ENCODE data around the gene MPPE1.
A peak's percentile ranks its signal among the peaks of the same experiment; 100 is the strongest.
"Not testable (repeated sequence)": the region's sequence is repeated elsewhere in the genome, so short reads cannot be mapped to it uniquely, and the experiment has no call there.

The MPPE1 gene

GRCh38 chr18:11927497-11927896 is 19.4 kb upstream of the MPPE1 start:
- H3K9ac ChIP-seq (ENCODE audit: low read length in 5 of 5) = no peak overlapping the region
- H3K27me3 ChIP-seq (ENCODE audit: control insufficient read depth in 5 of 5, insufficient read depth in 4 of 5, low read length in 5 of 5) = no peaks in the 10 kb centered on the region
- H3K9me3 ChIP-seq (ENCODE audit: control insufficient read depth in 5 of 5, low read length in 5 of 5) = no peaks in the 10 kb centered on the region
- H3K27ac ChIP-seq (ENCODE audit: low read depth, low read length) = no peak overlapping the region
- H3K36me3 ChIP-seq (ENCODE audit: control insufficient read depth in 5 of 5, insufficient read depth in 5 of 5, low read length in 5 of 5) = no peaks in the 10 kb centered on the region
- no peaks in the 10 kb centered on the region for H3K4me1 ChIP-seq (ENCODE audit: control insufficient read depth in 5 of 5, insufficient read depth in 5 of 5, low read length in 5 of 5)
- no peak overlapping the region for H3K4me3 ChIP-seq (ENCODE audit: low read depth in 1 of 5, low read length in 5 of 5)

- H3K27me3 ChIP-seq (ENCODE audit: control insufficient read depth in 5 of 5, insufficient read depth in 4 of 5, low read length in 5 of 5) = no peaks in the 10 kb centered on the region
- no peaks in the 10 kb centered on the region for H3K9me3 ChIP-seq (ENCODE audit: control insufficient read depth in 5 of 5, low read length in 5 of 5)
- no peak overlapping the region for H3K4me3 ChIP-seq (ENCODE audit: low read depth in 1 of 5, low read length in 5 of 5)
- H3K27ac ChIP-seq (ENCODE audit: low read depth, low read length) = no peak overlapping the region
- H3K36me3 ChIP-seq (ENCODE audit: control insufficient read depth in 5 of 5, insufficient read depth in 5 of 5, low read length in 5 of 5) = no peaks in the 10 kb centered on the region
- H3K4me1 ChIP-seq (ENCODE audit: control insufficient read depth in 5 of 5, insufficient read depth in 5 of 5, low read length in 5 of 5) = no peaks in the 10 kb centered on the region
- no peak overlapping the region for H3K9ac ChIP-seq (ENCODE audit: low read length in 5 of 5)
Measured at GRCh38 chr18:11925800-11926481, 17.8 kb upstream of the MPPE1 start.

GRCh38 chr18:11923450-11923849 is 15.3 kb upstream of the MPPE1 start:
- Histone ChIP-seq H3K4me3 (ENCODE audit: low read depth in 1 of 5, low read length in 5 of 5) (no peak overlapping the region), H3K4me1 (ENCODE audit: control insufficient read depth in 5 of 5, insufficient read depth in 5 of 5, low read length in 5 of 5) (no peaks in the 10 kb centered on the region), H3K27me3 (ENCODE audit: control insufficient read depth in 5 of 5, insufficient read depth in 4 of 5, low read length in 5 of 5) (no peaks in the 10 kb centered on the region), H3K9ac (ENCODE audit: low read length in 5 of 5) (no peak overlapping the region), H3K9me3 (ENCODE audit: control insufficient read depth in 5 of 5, low read length in 5 of 5) (no peaks in the 10 kb centered on the region), H3K27ac (ENCODE audit: low read depth, low read length) (no peak overlapping the region), H3K36me3 (ENCODE audit: control insufficient read depth in 5 of 5, insufficient read depth in 5 of 5, low read length in 5 of 5) (no peaks in the 10 kb centered on the region)

- H3K27me3 ChIP-seq (ENCODE audit: control insufficient read depth in 5 of 5, insufficient read depth in 4 of 5, low read length in 5 of 5); H3K36me3 ChIP-seq (ENCODE audit: control insufficient read depth in 5 of 5, insufficient read depth in 5 of 5, low read length in 5 of 5); H3K9me3 ChIP-seq (ENCODE audit: control insufficient read depth in 5 of 5, low read length in 5 of 5); H3K4me1 ChIP-seq (ENCODE audit: control insufficient read depth in 5 of 5, insufficient read depth in 5 of 5, low read length in 5 of 5); H3K27ac ChIP-seq (ENCODE audit: low read depth, low read length); H3K4me3 ChIP-seq (ENCODE audit: low read depth in 1 of 5, low read length in 5 of 5); H3K9ac ChIP-seq (ENCODE audit: low read length in 5 of 5): not testable (repeated sequence)
Measured at GRCh38 chr18:11919522-11919921, 11.4 kb upstream of the MPPE1 start.

GRCh38 chr18:11916880-11917279 is 8.8 kb upstream of the MPPE1 start:
- H3K27me3 ChIP-seq (ENCODE audit: control insufficient read depth in 5 of 5, insufficient read depth in 4 of 5, low read length in 5 of 5); H3K27ac ChIP-seq (ENCODE audit: low read depth, low read length); H3K36me3 ChIP-seq (ENCODE audit: control insufficient read depth in 5 of 5, insufficient read depth in 5 of 5, low read length in 5 of 5); H3K9me3 ChIP-seq (ENCODE audit: control insufficient read depth in 5 of 5, low read length in 5 of 5); H3K4me3 ChIP-seq (ENCODE audit: low read depth in 1 of 5, low read length in 5 of 5); H3K4me1 ChIP-seq (ENCODE audit: control insufficient read depth in 5 of 5, insufficient read depth in 5 of 5, low read length in 5 of 5); H3K9ac ChIP-seq (ENCODE audit: low read length in 5 of 5): not testable (repeated sequence)

GRCh38 chr18:11909591-11910026 is 1.5 kb upstream of the MPPE1 start:
- Histone ChIP-seq H3K9me3 (ENCODE audit: control insufficient read depth in 5 of 5, low read length in 5 of 5) (no peaks in the 10 kb centered on the region), H3K4me1 (ENCODE audit: control insufficient read depth in 5 of 5, insufficient read depth in 5 of 5, low read length in 5 of 5) (peaks cover 6 to 23% (median 17%) of the 10 kb centered on the region in 5 donors), H3K9ac (ENCODE audit: low read length in 5 of 5) (peak overlapping the region; percentile 48 to 97 (median 94)), H3K36me3 (ENCODE audit: control insufficient read depth in 5 of 5, insufficient read depth in 5 of 5, low read length in 5 of 5) (peaks cover 0 to 10% (median 6%) of the 10 kb centered on the region in 5 donors), H3K27ac (ENCODE audit: low read depth, low read length) (peak overlapping the region; percentile 96), H3K27me3 (ENCODE audit: control insufficient read depth in 5 of 5, insufficient read depth in 4 of 5, low read length in 5 of 5) (no peaks in the 10 kb centered on the region), H3K4me3 (ENCODE audit: low read depth in 1 of 5, low read length in 5 of 5) (peak overlapping the region; percentile 62 to 91 (median 87))

GRCh38 chr18:11909061-11909455 is 941 bp upstream of the MPPE1 start:
- peak overlapping the region; percentile 96 for H3K27ac ChIP-seq (ENCODE audit: low read depth, low read length)

GRCh38 chr18:11906926-11907874 is 917 bp downstream of the MPPE1 start:
- Histone ChIP-seq H3K9ac (ENCODE audit: low read length in 5 of 5) (peak overlapping the region in 4 of 5 donors; percentile 94 to 97 (median 94)), H3K4me3 (ENCODE audit: low read depth in 1 of 5, low read length in 5 of 5) (peak overlapping the region; percentile 85 to 93 (median 90)), H3K36me3 (ENCODE audit: control insufficient read depth in 5 of 5, insufficient read depth in 5 of 5, low read length in 5 of 5) (peaks cover 3 to 27% (median 17%) of the 10 kb centered on the region in 5 donors), H3K4me1 (ENCODE audit: control insufficient read depth in 5 of 5, insufficient read depth in 5 of 5, low read length in 5 of 5) (peaks cover 6 to 23% (median 17%) of the 10 kb centered on the region in 5 donors), H3K27me3 (ENCODE audit: control insufficient read depth in 5 of 5, insufficient read depth in 4 of 5, low read length in 5 of 5) (no peaks in the 10 kb centered on the region), H3K9me3 (ENCODE audit: control insufficient read depth in 5 of 5, low read length in 5 of 5) (no peaks in the 10 kb centered on the region), H3K27ac (ENCODE audit: low read depth, low read length) (peak overlapping the region; percentile 96)

More at GRCh38 chr18:11909061-11909455, 941 bp upstream of the MPPE1 start:
- no peaks in the 10 kb centered on the region for H3K27me3 ChIP-seq (ENCODE audit: control insufficient read depth in 5 of 5, insufficient read depth in 4 of 5, low read length in 5 of 5)
- no peaks in the 10 kb centered on the region for H3K9me3 ChIP-seq (ENCODE audit: control insufficient read depth in 5 of 5, low read length in 5 of 5)
- peak overlapping the region; percentile 62 to 91 (median 87) for H3K4me3 ChIP-seq (ENCODE audit: low read depth in 1 of 5, low read length in 5 of 5)
- peaks cover 0 to 10% (median 6%) of the 10 kb centered on the region in 5 donors for H3K36me3 ChIP-seq (ENCODE audit: control insufficient read depth in 5 of 5, insufficient read depth in 5 of 5, low read length in 5 of 5)
- peak overlapping the region in 4 of 5 donors; percentile 80 to 97 (median 94) for H3K9ac ChIP-seq (ENCODE audit: low read length in 5 of 5)
- H3K4me1 ChIP-seq (ENCODE audit: control insufficient read depth in 5 of 5, insufficient read depth in 5 of 5, low read length in 5 of 5) = peaks cover 6 to 23% (median 17%) of the 10 kb centered on the region in 5 donors

- H3K9ac ChIP-seq (ENCODE audit: low read length in 5 of 5) = no peak overlapping the region
- H3K4me1 ChIP-seq (ENCODE audit: control insufficient read depth in 5 of 5, insufficient read depth in 5 of 5, low read length in 5 of 5) = peaks cover 6 to 23% (median 17%) of the 10 kb centered on the region in 5 donors
- peaks cover 3 to 34% (median 23%) of the 10 kb centered on the region in 5 donors for H3K36me3 ChIP-seq (ENCODE audit: control insufficient read depth in 5 of 5, insufficient read depth in 5 of 5, low read length in 5 of 5)
- no peaks in the 10 kb centered on the region for H3K9me3 ChIP-seq (ENCODE audit: control insufficient read depth in 5 of 5, low read length in 5 of 5)
- no peaks in the 10 kb centered on the region for H3K27me3 ChIP-seq (ENCODE audit: control insufficient read depth in 5 of 5, insufficient read depth in 4 of 5, low read length in 5 of 5)
- H3K4me3 ChIP-seq (ENCODE audit: low read depth in 1 of 5, low read length in 5 of 5) = no peak overlapping the region
- H3K27ac ChIP-seq (ENCODE audit: low read depth, low read length) = no peak overlapping the region
Measured at GRCh38 chr18:11906176-11906575, 1.9 kb downstream of the MPPE1 start.

- H3K27me3 ChIP-seq (ENCODE audit: control insufficient read depth in 5 of 5, insufficient read depth in 4 of 5, low read length in 5 of 5) = no peaks in the 10 kb centered on the region
- peaks cover 3 to 34% (median 23%) of the 10 kb centered on the region in 5 donors for H3K36me3 ChIP-seq (ENCODE audit: control insufficient read depth in 5 of 5, insufficient read depth in 5 of 5, low read length in 5 of 5)
- H3K27ac ChIP-seq (ENCODE audit: low read depth, low read length) = no peak overlapping the region
- H3K9ac ChIP-seq (ENCODE audit: low read length in 5 of 5) = peak overlapping the region in 1 of 5 donors; percentile 15
- H3K4me1 ChIP-seq (ENCODE audit: control insufficient read depth in 5 of 5, insufficient read depth in 5 of 5, low read length in 5 of 5) = peaks cover 6 to 23% (median 17%) of the 10 kb centered on the region in 5 donors
- no peak overlapping the region for H3K4me3 ChIP-seq (ENCODE audit: low read depth in 1 of 5, low read length in 5 of 5)
- no peaks in the 10 kb centered on the region for H3K9me3 ChIP-seq (ENCODE audit: control insufficient read depth in 5 of 5, low read length in 5 of 5)
Measured at GRCh38 chr18:11905613-11906012, 2.5 kb downstream of the MPPE1 start.
